Liver (tissue), 9 donors: Measurements from ENCODE around the gene GCGR. TPM values are rescaled to one million over a fixed set of nuclear protein-coding genes. Genes with fewer than 3 reads are reported as not detected.

Source experiments
- DNase-seq: peaks from one replicate; pipeline ENCODE4 v3.0.0-alpha.2; 2017; ENCODE audit warnings: low spot score
- H3K27ac ChIP-seq, 2 donors: one replicate each; pipeline ENCODE4 v1.7.0; 2013; ENCODE audit warnings: inconsistent platforms in 2 of 2, low read length in 2 of 2, control low read depth in 1 of 2, low read depth in 1 of 2, mild to moderate bottlenecking in 1 of 2
- H3K27me3 ChIP-seq, 4 donors: one replicate each; pipeline versions ENCODE4 v1.6.1 to v1.7.0; 2013; ENCODE audit warnings: low read length in 3 of 4, inconsistent platforms in 1 of 4, mild to moderate bottlenecking in 1 of 4, moderate library complexity in 1 of 4; ENCODE audit not compliant: control insufficient read depth in 4 of 4, insufficient read depth in 4 of 4
- H3K36me3 ChIP-seq, 4 donors: one replicate each; pipeline versions ENCODE4 v1.6.1 to v1.7.0; 2013; ENCODE audit warnings: low read length in 3 of 4, mild to moderate bottlenecking in 3 of 4, low read depth in 1 of 4, moderate library complexity in 1 of 4; ENCODE audit not compliant: control insufficient read depth in 4 of 4, insufficient read depth in 3 of 4
- H3K4me1 ChIP-seq, 4 donors: one replicate each; pipeline versions ENCODE4 v1.6.1 to v1.7.0; 2013; ENCODE audit warnings: low read length in 3 of 4, mild to moderate bottlenecking in 3 of 4, moderate library complexity in 1 of 4; ENCODE audit not compliant: control insufficient read depth in 4 of 4, insufficient read depth in 4 of 4
- H3K4me3 ChIP-seq, 3 donors: one replicate each; pipeline versions ENCODE4 v1.6.1 to v1.7.0; 2013; ENCODE audit warnings: low read length in 3 of 3, control low read depth in 1 of 3, low read depth in 1 of 3, mild to moderate bottlenecking in 1 of 3
- H3K9ac ChIP-seq, 2 donors: one replicate each; pipeline ENCODE4 v1.7.0; 2013; ENCODE audit warnings: low read length in 2 of 2, mild to moderate bottlenecking in 2 of 2, moderate library complexity in 2 of 2, control low read depth in 1 of 2, low read depth in 1 of 2
- H3K9me3 ChIP-seq, 4 donors: one replicate each; pipeline versions ENCODE4 v1.6.1 to v1.7.0; 2013; ENCODE audit warnings: low read length in 3 of 4; ENCODE audit not compliant: control insufficient read depth in 4 of 4
- CTCF ChIP-seq: fragments of 150-350 bp; IDR thresholded peaks from 2 replicates; pipeline ENCODE4 v1.5.1; 2017; ENCODE audit warnings: improper control_type of control experiment, low read depth, low read length; ENCODE audit not compliant: missing input control
- EGR1 ChIP-seq, 2 donors: IDR thresholded peaks; 2 replicates each; pipeline ENCODE4 v1.6.1; 2016 to 2018; ENCODE audit warnings: antibody characterized with exemption in 2 of 2, low read depth in 2 of 2
- FOXA1 ChIP-seq: IDR thresholded peaks from 2 replicates; pipeline ENCODE4 v1.6.1; 2016; ENCODE audit warnings: antibody characterized with exemption
- FOXA2 ChIP-seq: IDR thresholded peaks from 2 replicates; pipeline ENCODE4 v1.6.1; 2016; ENCODE audit warnings: antibody characterized with exemption
- GABPA ChIP-seq, 2 donors: IDR thresholded peaks in 1 of 2; conservative IDR thresholded peaks in 1 of 2; 2 replicates each; pipeline ENCODE4 v1.6.1; 2016; ENCODE audit warnings: antibody characterized with exemption in 2 of 2, mild to moderate bottlenecking in 1 of 2, moderate library complexity in 1 of 2
- HNF4A ChIP-seq, 2 donors: conservative IDR thresholded peaks; 2 replicates each; pipeline ENCODE4 v1.6.1; 2016; ENCODE audit warnings: antibody characterized with exemption in 2 of 2, mild to moderate bottlenecking in 2 of 2
- HNF4G ChIP-seq: IDR thresholded peaks from 2 replicates; pipeline ENCODE4 v1.6.1; 2016; ENCODE audit warnings: antibody characterized with exemption
- JUND ChIP-seq, 2 donors: IDR thresholded peaks; 2 replicates each; pipeline ENCODE4 v1.6.1; 2016; ENCODE audit warnings: antibody characterized with exemption in 2 of 2
- NR2F2 ChIP-seq: IDR thresholded peaks from 2 replicates; pipeline ENCODE4 v1.6.1; 2016; ENCODE audit warnings: antibody characterized with exemption
- RAD21 ChIP-seq, 2 donors: IDR thresholded peaks; 2 replicates each; pipeline ENCODE4 v1.6.1; 2016; ENCODE audit warnings: antibody characterized with exemption in 2 of 2, mild to moderate bottlenecking in 2 of 2
- REST ChIP-seq: IDR thresholded peaks from 2 replicates; pipeline ENCODE4 v1.6.1; 2016; ENCODE audit warnings: antibody characterized with exemption, mild to moderate bottlenecking
- RXRA ChIP-seq, 2 donors: IDR thresholded peaks; 2 replicates each; pipeline ENCODE4 v1.6.1; 2017 to 2018; ENCODE audit warnings: antibody characterized with exemption in 2 of 2, mild to moderate bottlenecking in 1 of 2
- SP1 ChIP-seq: IDR thresholded peaks from 2 replicates; pipeline ENCODE4 v1.6.1; 2018; ENCODE audit warnings: antibody characterized with exemption, mild to moderate bottlenecking
- TAF1 ChIP-seq: conservative IDR thresholded peaks from 2 replicates; pipeline ENCODE4 v1.6.1; 2016; ENCODE audit warnings: antibody characterized with exemption, mild to moderate bottlenecking
- YY1 ChIP-seq: IDR thresholded peaks from 2 replicates; pipeline ENCODE4 v1.6.1; 2016; ENCODE audit warnings: antibody characterized with exemption, mild to moderate bottlenecking
- WGBS: extraction: QIAGEN DNeasy Blood & Tissue Kit; methylation state at CpG from one replicate; pipeline ENCODE4 v1.1.7; 2013; 5-methylcytosine and 5-hydroxymethylcytosine counted together
- polyA plus RNA-seq, 2 donors: library from polyadenylated mRNA; stranded (reverse) in 1 of 2; unstranded in 1 of 2; fragments of 200-250 nt in 1 of 2; fragments of >200 nt in 1 of 2; fragmentation: Nextera tagmentation in 1 of 2; extraction: Ambion mirVana in 1 of 2; gene quantifications; one replicate each; pipeline versions ENCODE4 v1.2.1 to v1.2.3, GENCODE V29; 2013 to 2015
- total RNA-seq, 2 donors: library from RNA; depleted of rRNA; stranded (reverse); fragments of >200 nt; gene quantifications; one replicate each; pipeline ENCODE4 v1.2.3, GENCODE V29; 2014
- TF ChIP-seq, protein P1 (sequence below): IDR thresholded peaks from 2 replicates; pipeline ENCODE4 v1.6.1; 2016; ENCODE audit warnings: antibody characterized with exemption
- TF ChIP-seq, protein P2 (sequence below): IDR thresholded peaks from 2 replicates; pipeline ENCODE4 v1.6.1; 2016; ENCODE audit warnings: antibody characterized with exemption
- donor health status: healthy.
- donor health status: healthy.
- donor health status: healthy.
- donor health status: healthy.
- donor health status: healthy.

GCGR gene
- total and polyA plus RNA-seq, 4 donors: 20.7 to 72.0 (median 48.9) TPM

DNA sequence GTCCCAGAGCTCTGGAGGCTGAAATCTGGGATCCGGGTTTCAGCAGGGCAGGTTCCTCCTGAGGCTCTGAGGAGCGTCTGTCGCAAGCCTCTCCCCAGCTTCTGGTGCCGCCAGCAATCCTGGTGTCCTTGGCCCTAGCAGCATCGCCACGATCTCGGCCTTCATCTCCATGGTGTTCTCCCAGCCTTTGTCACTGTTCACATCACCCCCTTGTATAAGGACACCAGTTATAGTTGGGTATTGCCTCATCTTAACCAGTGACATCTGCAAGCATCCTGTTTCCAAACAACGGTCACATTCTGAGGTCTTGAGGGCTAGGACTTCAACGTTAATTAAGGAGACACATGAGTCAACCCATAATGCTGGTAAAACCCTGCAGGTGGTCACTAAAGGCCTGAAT, 33.7 kb downstream of the GCGR start:
- H3K27me3 ChIP-seq: no peaks in the 10 kb centered on the region
- H3K9me3 ChIP-seq: no peaks in the 10 kb centered on the region
- no peak overlapping the region for H3K9ac ChIP-seq
- H3K36me3 ChIP-seq: peaks cover 0 to under 1% (median 0%) of the 10 kb centered on the region in 4 donors
- TF ChIP-seq JUND (IDR thresholded peaks at IDR 0.05) (no peak), RXRA (IDR thresholded peaks at IDR 0.05) (no peak), SP1 (no peak), RAD21 (IDR thresholded peaks at IDR 0.05) (no peak), HNF4G (no peak), GABPA (IDR thresholded peaks at IDR 0.05 in 1 of 2, conservative IDR thresholded peaks at IDR 0.05 in 1 of 2) (no peak), FOXA2 (no peak), REST (no peak), FOXA1 (no peak), NR2F2 (no peak), CTCF (no peak), HNF4A (conservative IDR thresholded peaks at IDR 0.05) (no peak), YY1 (no peak), EGR1 (IDR thresholded peaks at IDR 0.05; ENCODE audit: low read depth in 2 of 2) (no peak)
- TF ChIP-seq, protein P1, sequence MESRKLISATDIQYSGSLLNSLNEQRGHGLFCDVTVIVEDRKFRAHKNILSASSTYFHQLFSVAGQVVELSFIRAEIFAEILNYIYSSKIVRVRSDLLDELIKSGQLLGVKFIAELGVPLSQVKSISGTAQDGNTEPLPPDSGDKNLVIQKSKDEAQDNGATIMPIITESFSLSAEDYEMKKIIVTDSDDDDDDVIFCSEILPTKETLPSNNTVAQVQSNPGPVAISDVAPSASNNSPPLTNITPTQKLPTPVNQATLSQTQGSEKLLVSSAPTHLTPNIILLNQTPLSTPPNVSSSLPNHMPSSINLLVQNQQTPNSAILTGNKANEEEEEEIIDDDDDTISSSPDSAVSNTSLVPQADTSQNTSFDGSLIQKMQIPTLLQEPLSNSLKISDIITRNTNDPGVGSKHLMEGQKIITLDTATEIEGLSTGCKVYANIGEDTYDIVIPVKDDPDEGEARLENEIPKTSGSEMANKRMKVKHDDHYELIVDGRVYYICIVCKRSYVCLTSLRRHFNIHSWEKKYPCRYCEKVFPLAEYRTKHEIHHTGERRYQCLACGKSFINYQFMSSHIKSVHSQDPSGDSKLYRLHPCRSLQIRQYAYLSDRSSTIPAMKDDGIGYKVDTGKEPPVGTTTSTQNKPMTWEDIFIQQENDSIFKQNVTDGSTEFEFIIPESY: no peak
- TF ChIP-seq, protein P2, sequence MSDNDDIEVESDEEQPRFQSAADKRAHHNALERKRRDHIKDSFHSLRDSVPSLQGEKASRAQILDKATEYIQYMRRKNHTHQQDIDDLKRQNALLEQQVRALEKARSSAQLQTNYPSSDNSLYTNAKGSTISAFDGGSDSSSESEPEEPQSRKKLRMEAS: no peak
- WGBS: 76% methylated on average over 9 of the region's 9 CpGs
- H3K27ac ChIP-seq: no peak overlapping the region
- H3K4me3 ChIP-seq: no peak overlapping the region
- H3K4me1 ChIP-seq: peaks cover 9 to 21% (median 16%) of the 10 kb centered on the region in 4 donors
- no peak for DNase-seq

- H3K9ac ChIP-seq: no peak overlapping the region
- 64% methylated on average over 17 of the region's 17 CpGs for WGBS
- no peak for DNase-seq
- H3K9me3 ChIP-seq: no peaks in the 10 kb centered on the region
- H3K27me3 ChIP-seq: no peaks in the 10 kb centered on the region
- no peak overlapping the region for H3K4me3 ChIP-seq
- H3K27ac ChIP-seq: no peak overlapping the region
- H3K36me3 ChIP-seq: peaks cover 4 to 10% (median 6%) of the 10 kb centered on the region in 4 donors
- peaks cover 8 to 30% (median 24%) of the 10 kb centered on the region in 4 donors for H3K4me1 ChIP-seq
- TF ChIP-seq HNF4A (conservative IDR thresholded peaks at IDR 0.05) (no peak), CTCF (no peak), RAD21 (IDR thresholded peaks at IDR 0.05) (no peak), FOXA1 (no peak), HNF4G (no peak), RXRA (IDR thresholded peaks at IDR 0.05) (no peak), NR2F2 (no peak), TAF1 (no peak), SP1 (no peak), EGR1 (IDR thresholded peaks at IDR 0.05; ENCODE audit: low read depth in 2 of 2) (no peak), YY1 (no peak), FOXA2 (no peak), GABPA (IDR thresholded peaks at IDR 0.05 in 1 of 2, conservative IDR thresholded peaks at IDR 0.05 in 1 of 2) (no peak)
- TF ChIP-seq, protein P1: no peak
Measured at GRCh38 chr17:81838753-81839255, 34.9 kb downstream of the GCGR start.
